Measurements from ENCODE around the gene SPC25.

SPC25 gene

GRCh38 chr2:168853471-168853870, 36.8 kb downstream of the SPC25 start:
- Mint-ChIP-seq H3K27me3 (ENCODE audit: low read depth, poor library complexity) (no peaks in the 10 kb centered on the region), H3K9me3 (no peaks in the 10 kb centered on the region), H3K4me1 (peaks cover 3% of the 10 kb centered on the region), H3K4me3 (no peak overlapping the region), H3K27ac (no peak overlapping the region), H3K36me3 (ENCODE audit: low read depth) (peaks cover 54% of the 10 kb centered on the region)
- DNase-seq = no peak
- no peak for TF ChIP-seq CTCF (IDR thresholded peaks at IDR 0.05)

GRCh38 chr2:168852481-168852880, 37.7 kb downstream of the SPC25 start:
- H3K4me3 Mint-ChIP-seq = no peak overlapping the region
- H3K36me3 Mint-ChIP-seq (ENCODE audit: low read depth) = peaks cover 53% of the 10 kb centered on the region
- no peaks in the 10 kb centered on the region for H3K9me3 Mint-ChIP-seq
- peaks cover 5% of the 10 kb centered on the region for H3K4me1 Mint-ChIP-seq
- H3K27me3 Mint-ChIP-seq (ENCODE audit: low read depth, poor library complexity) = no peaks in the 10 kb centered on the region
- DNase-seq = no peak
- no peak overlapping the region for H3K27ac Mint-ChIP-seq
- no peak for TF ChIP-seq CTCF (IDR thresholded peaks at IDR 0.05)

GRCh38 chr2:168851674-168852320, 38.4 kb downstream of the SPC25 start:
- Mint-ChIP-seq H3K27me3 (ENCODE audit: low read depth, poor library complexity) (no peaks in the 10 kb centered on the region), H3K36me3 (ENCODE audit: low read depth) (peaks cover 46% of the 10 kb centered on the region), H3K4me1 (peaks cover 5% of the 10 kb centered on the region), H3K4me3 (no peak overlapping the region), H3K27ac (no peak overlapping the region), H3K9me3 (no peaks in the 10 kb centered on the region)
- no peak for DNase-seq
- TF ChIP-seq CTCF (IDR thresholded peaks at IDR 0.05) = no peak

- Mint-ChIP-seq H3K27me3 (ENCODE audit: low read depth, poor library complexity) (no peaks in the 10 kb centered on the region), H3K4me1 (peaks cover 5% of the 10 kb centered on the region), H3K27ac (no peak overlapping the region), H3K36me3 (ENCODE audit: low read depth) (peaks cover 38% of the 10 kb centered on the region), H3K9me3 (no peaks in the 10 kb centered on the region), H3K4me3 (no peak overlapping the region)
- TF ChIP-seq CTCF (IDR thresholded peaks at IDR 0.05) = no peak
- DNase-seq = no peak
Measured at GRCh38 chr2:168850846-168851245, 39.4 kb downstream of the SPC25 start.

- no peaks in the 10 kb centered on the region for H3K9me3 Mint-ChIP-seq
- H3K27ac Mint-ChIP-seq = no peak overlapping the region
- peaks cover 26% of the 10 kb centered on the region for H3K36me3 Mint-ChIP-seq (ENCODE audit: low read depth)
- no peaks in the 10 kb centered on the region for H3K27me3 Mint-ChIP-seq (ENCODE audit: low read depth, poor library complexity)
- DNase-seq = no peak
- peaks cover 5% of the 10 kb centered on the region for H3K4me1 Mint-ChIP-seq
- no peak overlapping the region for H3K4me3 Mint-ChIP-seq
- TF ChIP-seq CTCF (IDR thresholded peaks at IDR 0.05) = no peak
Measured at GRCh38 chr2:168849610-168850009, 40.6 kb downstream of the SPC25 start.

- TF ChIP-seq CTCF (IDR thresholded peaks at IDR 0.05) = no peak
- H3K4me3 Mint-ChIP-seq = no peak overlapping the region
- no peak overlapping the region for H3K27ac Mint-ChIP-seq
- H3K4me1 Mint-ChIP-seq = peaks cover 5% of the 10 kb centered on the region
- peak; percentile 12 for DNase-seq
- no peaks in the 10 kb centered on the region for H3K9me3 Mint-ChIP-seq
- H3K36me3 Mint-ChIP-seq (ENCODE audit: low read depth) = peaks cover 16% of the 10 kb centered on the region
- H3K27me3 Mint-ChIP-seq (ENCODE audit: low read depth, poor library complexity) = no peaks in the 10 kb centered on the region
Measured at GRCh38 chr2:168848225-168848624, 42.0 kb downstream of the SPC25 start.

Data from nephron progenitor cell (in vitro differentiated cells).